Superior temporal gyrus (tissue), 1 donor: Measurements from ENCODE around the gene GYS2.
"Not testable (repeated sequence)": the region's sequence is repeated elsewhere in the genome, so short reads cannot be mapped to it uniquely, and the experiment has no call there.

ENCODE experiments used
- DNase-seq: peaks from one replicate; pipeline ENCODE4 v3.0.0-alpha.2; 2016; ENCODE audit errors: extremely low spot score

The GYS2 gene

DNA sequence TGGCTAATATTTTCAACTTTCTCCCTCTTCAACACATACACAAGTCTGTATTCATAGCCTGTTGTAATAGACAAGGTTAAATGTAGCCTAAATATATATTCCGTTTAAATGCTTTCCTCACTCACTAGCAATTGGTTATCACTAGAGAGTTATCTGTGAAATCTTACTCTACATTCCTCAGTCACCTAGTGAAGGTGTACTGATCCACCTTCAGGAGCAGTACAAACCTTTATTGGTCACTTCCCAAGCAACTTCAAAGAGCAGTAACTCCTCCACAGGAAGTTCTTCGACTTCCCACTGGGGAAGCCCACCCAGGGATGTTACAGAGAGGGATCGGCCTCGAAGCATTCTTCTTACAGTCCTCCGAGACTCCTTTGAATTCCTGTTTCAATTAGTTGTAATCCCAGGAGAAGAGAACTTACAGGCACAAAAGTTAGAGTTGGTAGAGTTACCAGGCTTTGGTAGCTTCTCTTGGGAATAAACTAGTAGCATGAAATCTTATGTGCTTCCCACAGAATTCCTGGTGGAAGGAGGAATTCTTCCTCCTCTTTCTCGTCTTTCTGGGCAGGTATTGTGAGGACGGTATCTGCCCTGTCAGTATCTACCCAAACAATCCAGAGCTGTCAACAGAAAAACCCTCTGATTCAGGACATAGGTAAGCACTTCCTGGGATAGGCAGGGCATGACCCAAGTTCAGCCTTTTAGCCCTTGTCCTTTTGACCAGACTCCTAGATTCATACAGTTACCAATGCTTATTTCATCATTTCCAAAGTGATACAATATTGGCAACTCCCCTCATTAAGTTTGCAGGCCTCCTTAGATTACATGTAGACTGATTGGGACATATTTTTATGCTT, at the start of gene GYS2:
GYS2 (minus strand) TSS at position 603 of the 857 bp plus-strand sequence; CDS start at position 348, 255 bp downstream.
- no peak for DNase-seq

DNA sequence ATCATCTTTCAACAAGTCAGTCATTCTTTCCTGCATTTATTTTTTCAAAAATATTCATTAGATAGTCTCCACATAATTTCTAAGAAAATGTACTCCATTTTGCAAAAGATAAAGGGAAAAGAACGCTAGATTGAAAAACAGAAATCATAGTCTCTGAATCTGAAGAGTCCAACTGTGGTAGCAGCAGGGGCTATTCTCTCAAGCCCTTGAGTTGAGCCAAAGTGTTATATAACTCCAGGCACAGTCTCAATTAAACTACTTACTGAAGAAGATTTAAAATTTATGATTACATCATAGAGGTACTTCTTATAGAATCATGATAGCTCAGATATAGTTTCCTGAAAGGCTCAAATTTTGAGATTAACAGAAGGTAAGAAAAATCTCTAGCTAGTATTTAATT, 47.2 kb upstream of the GYS2 start:
- no peak for DNase-seq

DNA sequence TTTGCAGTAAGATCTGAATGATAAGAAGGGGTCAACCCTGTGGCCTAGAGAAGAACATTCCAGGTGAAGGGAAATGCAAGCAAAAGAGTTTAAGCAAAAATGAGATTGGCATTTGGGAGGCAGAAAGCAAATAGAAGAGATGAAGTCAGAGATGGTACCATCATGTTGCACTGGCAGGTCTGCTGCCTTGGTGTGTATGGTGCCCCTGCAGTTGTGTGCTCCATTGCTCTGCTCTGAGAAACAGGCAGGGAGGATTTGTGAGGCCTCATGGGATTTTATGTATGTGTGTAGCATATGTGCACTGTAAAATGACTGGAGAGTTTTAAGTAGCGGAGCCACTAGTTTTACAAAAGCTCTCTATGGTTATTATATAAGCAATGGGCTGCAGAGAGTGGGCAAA, 46.4 kb upstream of the GYS2 start:
- DNase-seq = no peak

DNA sequence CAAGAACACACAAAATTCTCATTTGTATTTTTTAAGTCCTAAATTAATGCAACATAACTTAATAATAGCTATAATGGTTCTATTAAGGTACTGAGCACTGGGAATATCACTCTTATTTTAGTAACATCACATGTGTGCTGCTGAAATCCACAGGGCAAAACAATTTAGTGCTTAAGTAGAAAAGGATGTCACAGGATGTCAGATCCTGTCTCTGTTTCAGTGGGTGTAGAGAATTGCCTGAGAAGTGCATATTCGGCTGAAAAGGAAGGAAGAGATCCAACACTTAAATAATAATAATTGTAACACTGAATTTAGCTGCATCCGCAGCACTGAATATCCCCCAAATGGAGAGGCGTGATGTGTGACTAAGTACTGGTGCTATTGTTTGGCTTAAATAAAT, 44.4 kb upstream of the GYS2 start:
- no peak for DNase-seq

DNA sequence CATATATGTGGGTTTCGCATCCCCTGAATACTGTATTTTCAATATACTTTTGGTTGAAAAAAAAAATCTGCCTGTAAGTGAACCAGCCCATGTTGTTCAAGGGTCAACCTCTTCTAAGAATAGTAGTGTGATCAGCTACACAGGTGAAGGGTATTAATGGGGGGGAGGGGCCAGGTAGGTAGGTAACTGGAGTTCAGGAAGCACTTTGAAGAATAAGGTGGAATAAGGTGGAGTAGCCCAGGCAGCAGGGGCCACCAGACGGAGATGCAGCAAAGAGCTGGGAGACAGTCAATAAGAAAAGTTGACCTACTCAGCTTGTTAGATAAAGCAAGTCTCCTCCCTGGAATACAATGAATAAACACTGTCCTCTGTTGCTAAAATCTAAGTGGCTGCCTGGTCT, 43.7 kb upstream of the GYS2 start:
- no peak for DNase-seq

DNA sequence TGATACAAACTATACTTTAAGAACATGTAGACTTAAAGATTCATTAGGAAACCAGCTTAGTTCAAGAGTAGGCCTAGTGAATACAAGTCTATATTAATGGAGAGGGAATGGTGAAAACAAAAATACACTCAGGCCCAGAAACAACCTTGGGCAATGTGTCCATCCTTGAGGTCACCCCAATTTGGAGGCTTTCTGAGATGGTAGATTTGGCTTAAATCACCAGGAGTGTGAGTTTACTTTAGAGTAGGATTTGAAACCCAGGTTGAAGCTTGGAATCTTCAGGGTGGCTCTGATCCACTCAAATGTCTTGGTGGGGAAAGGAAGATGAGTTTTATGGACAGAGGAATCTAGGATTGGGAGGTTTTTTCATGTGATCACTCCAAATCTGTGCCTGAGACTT, 42.5 kb upstream of the GYS2 start:
- DNase-seq = no peak

DNA sequence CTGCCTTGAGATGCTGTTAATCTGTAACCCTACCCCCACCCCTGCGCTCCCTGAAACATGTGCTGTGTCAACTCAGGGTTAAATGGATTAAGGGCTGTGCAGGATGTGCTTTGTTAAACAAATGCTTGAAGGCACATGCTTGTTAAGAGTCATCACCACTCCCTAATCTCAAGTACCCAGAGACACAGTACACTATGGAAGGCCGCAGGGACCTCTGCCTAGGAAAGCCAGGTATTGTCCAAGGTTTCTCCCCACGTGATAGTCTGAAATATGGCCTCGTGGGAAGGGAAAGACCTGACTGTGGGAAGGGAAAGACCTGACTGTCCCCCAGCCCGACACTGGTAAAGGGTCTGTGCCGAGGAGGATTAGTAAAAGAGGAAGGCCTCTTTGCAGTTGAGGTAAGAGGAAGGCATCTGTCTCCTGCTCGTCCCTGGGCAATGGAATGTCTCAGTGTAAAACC, 40.4 kb upstream of the GYS2 start:
- not testable (repeated sequence) for DNase-seq

DNA sequence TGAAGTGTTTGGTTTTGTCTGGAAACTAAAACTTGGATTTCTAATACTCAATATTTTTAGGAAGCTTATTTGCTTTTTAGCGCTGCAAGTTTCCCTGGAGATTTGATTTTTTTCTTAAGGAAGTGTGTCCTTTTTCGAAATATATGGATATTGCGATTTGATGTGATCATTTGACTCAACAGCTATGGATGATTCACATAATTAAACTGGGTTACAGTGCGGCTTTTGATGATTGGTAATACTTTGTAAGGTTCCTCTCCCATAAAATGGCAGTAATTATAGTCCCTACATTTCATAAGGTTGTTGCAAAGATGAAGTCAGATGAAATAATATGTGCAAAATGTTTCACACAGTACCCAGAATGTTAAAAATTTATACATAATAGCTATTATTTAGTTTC, 39.9 kb upstream of the GYS2 start:
- DNase-seq = no peak

DNA sequence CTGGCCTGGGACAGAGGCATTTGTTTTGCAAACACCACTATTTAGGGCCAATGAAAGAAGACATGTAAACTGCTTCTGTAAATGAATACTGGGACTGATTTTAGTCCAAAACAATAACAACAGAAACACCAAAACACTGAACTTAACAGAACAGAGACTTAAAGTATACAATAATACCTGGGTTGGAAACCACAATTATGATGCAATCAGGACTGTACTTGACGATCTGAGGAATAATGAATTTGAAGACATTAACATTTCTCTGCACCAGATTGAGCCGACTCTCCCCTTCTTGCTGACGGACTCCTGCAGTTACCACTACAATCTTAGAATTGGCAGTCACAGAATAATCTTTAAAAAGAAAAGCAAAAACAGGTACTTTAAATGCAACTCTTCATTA, 39.1 kb upstream of the GYS2 start:
- no peak for DNase-seq

DNA sequence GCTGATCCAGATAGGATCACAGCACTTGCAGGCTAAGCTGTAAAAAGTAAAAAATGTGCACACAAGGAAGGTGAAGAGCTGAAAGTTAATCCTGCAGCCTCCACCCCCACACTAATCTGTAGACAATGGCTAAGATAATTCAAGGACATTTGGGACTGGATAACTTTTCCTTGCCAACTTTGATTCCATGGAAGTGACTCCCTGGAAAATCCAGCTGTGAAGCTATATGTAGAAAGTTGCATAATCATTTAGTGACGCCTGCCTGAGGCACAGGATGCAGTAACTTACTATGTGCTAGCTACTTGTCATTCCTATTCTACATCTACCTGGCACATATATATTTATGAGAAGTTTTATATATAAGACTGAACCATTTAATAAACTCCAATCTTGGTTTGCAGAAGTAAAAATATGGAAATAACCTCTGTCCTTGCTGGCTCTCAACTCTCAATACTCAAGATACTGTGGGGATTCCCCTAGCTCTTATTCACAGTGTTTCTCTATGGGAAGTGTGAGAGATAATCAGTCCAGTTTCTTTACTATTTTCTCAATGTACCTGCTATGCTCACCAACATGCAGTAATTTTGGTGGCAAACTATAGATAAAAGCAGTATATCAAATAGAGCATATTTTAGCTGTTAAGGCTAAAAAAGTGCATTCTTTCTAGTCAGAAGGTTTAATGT, 38.2 kb upstream of the GYS2 start:
- DNase-seq = no peak

DNA sequence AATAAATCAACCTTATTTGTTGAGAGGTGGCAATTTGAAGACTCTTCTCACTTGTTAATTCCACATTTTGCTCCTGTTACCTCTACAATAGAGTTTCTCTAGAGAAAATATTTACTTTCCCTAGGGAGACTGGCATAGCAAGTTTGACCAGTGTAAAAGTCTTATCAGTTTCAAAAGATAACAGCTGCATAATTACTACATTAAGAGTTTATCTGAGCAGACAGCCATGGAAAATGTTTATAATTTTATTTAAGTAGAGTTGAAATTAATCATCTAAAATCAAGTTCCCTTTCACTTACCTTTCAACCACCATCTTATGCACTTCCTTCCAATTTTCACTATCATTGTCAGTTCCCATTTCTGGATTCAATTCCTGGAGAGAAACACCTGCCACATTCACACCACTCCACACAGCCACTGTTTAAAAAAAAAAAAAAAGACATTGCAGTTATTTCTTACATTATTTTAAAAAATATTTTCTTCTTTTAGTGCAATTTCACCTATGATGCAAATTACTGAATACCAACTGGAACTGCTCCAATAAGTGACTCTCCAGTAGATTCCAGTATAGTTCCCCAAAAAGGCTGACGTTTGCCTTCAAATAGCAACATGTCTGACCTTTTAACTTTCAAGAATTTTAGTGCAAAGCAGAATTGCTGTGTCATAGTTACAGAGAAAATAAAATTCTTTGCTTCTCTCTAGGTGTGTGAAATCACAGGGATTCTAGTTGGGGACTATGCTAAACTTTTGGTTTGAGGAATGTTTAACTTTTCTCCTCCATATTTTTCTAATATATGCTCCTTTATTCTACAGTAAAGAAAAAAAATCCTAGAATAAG, 33.6 kb upstream of the GYS2 start:
- no peak for DNase-seq

DNA sequence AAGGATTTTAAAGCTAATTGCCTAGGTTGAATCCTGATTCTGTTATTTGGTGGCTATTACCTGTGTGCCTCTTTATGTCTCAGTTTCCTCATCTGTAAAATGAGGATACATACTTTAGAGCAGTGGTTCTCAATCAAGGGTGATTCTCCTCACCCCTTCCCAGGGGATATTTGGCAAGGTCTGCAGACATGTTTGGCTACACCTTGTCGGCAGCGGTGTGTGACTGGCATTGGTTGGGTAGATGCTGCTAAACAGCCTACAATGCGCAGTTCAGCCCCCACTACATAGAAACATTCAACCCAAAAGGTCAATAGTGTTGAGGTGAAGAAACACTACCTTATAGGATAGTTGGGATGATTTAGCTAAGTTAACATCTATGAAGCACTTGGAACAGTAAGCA, 29.6 kb upstream of the GYS2 start:
- no peak for DNase-seq

DNA sequence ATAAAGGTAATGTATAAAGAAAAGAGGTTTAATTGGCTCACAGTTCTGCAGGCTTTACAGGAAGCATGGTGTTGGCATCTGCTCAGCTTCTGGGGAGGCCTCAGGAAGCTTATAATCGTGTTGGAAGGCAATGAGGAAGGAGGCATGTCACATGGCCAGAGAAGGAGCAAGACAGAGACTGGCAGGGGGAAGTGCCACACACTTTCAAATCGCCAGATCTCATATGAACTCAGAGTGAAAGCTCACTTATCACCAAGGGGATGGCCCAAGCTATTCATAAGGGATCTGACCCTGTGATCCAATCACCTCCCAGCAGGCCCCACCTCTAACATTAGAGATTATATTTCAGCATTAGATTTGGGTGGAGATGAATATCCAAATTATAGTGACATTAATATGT, 26.7 kb upstream of the GYS2 start:
- DNase-seq = no peak

DNA sequence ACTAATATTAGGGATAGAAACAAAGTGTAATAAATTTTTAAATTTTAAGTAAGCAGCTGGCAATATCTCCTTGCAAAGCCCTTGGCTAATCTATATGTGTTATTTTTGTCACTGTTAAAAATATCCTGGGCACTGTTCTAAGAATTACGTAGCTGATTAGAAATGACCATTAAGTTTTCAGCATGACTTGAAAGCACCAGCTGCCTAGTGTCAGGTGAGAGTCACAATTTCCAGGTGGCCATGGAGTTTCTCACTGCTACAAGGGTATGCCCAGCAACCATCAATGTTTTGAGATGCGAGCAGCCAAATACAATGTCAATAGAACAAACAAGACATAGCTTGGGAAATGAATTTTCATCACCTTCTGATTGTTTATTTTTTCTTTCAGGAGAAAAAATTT, 23.3 kb upstream of the GYS2 start:
- no peak for DNase-seq

DNA sequence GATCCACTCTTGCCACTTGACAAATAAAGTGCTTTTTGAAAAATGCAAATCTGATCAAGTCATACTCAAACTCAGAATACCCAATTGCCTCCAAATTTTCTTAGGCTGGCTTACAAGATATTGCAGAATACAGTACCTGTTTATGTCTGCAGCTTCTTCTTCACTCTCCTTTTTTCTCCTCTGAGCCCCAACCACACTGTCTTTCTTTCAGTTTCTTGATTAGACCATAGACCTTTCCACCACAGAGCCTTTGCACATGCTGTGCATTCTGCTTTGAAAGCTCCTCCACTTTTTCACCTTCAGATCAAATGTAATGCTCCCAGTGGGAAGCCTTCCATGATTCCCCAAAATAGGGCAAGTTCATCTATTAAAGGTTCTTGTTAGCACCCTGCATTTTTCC, 13.9 kb upstream of the GYS2 start:
- no peak for DNase-seq

DNA sequence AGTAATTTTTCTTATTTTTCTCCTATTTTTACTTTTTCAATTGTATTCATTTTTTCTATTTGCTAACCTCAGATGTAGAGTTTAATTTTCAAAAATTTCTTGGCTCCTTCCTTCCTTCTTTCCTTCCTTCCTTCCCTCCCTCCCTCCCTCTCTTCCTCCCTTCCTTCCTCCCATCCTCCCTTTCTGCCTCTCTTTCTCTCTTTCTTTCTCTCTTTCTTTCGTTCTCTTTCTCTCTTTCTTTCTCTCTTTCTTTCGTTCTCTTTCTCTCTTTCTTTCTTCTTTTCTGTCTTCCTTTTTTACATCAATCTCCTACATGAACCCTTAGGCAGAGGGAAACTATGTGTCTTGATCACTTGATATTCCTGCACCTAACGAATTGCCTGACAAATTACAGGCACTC, 12.4 kb upstream of the GYS2 start:
- no peak for DNase-seq

DNA sequence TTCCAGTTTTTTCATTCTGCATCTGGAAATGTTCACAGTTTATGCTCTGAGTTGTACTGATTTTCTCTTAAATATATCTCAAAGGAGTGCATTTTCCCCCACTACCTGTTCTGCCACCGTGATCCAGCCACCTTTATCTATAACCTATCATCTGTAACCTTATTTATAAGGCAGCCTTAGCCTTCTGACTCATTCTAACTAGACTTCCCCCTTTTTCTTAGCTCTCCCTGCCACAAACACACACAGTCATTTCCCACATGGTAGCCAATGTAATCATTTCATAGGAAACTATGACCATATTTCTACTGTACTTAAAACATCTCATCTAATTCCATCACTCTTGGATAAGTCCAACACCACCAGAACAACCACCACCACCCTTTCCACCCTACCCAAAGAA, 10.8 kb upstream of the GYS2 start:
- DNase-seq = no peak

DNA sequence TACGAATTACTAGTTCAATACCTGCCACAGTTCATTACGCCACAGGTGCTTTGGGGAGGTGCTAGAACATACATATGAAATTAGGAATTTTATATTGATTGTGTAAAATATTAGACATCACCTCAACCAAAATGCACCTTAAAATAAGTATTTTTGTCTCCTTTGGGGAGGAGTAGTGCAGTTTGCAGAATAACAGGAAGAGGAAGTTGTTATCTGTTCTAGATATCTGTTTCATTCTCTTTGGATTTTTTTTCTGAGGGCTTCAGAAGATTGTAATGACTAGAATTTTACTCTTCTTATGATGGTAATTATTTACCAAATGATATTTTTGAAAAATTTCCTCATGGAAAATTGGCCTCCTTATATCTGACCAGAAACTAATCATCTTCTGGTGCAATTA, 9.9 kb upstream of the GYS2 start:
- no peak for DNase-seq

DNA sequence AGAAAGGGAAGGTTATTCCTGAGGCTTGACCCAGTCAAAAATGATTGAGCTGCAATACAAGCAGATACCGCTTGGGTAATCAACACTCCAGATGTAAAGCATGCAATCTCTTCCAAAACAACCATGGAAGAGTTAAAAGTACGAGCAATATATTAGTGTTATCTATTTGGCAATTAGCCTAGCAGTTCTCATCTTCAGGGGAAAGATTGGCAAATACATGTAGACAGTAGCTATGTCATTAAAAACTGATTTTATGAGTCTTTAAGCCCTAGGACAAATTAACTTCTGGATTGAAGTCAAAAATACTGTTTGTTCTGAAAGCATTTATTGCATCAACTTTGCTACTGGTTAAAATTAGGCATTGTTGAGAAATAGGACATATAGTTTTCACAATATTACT, 9.3 kb upstream of the GYS2 start:
- no peak for DNase-seq

DNA sequence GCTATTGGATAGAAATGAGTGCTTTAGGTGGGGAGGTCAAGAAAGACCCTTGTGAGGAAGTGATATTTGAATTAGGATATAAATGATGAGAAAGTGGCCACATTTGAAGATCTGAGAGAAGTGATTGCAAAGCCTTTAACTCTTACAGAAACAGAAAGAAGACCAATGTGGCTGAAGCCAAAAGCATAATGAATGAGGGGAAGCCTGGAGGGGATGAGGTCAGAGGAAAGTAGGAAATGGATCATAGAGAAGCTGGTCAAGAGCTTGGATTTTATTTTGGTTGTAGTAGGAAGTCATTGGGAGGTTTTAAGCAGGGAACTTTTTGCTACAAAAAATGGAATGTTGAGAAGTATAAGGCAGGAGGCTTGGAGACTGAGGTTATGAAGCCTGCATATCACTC, 3.5 kb upstream of the GYS2 start:
- DNase-seq = no peak

DNA sequence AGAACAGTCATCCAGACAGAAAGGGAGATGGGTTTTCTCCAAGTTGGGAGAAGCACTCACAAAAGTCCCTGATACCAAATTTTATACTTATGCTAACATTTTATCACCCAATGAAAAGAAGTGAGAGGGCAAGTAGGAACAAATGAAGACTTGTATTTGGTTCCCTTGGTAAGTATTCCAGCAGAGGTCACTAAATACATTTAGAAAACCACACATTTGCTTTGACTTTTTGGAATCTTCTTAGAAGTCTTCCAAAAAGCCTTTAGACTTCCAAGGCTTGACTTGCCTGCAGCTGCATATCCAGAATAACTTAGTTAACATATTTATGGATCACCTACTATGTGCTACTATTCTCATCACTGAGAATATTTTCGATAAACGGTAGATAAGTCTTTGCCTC, 3.1 kb upstream of the GYS2 start:
- peak; percentile 58 for DNase-seq

DNA sequence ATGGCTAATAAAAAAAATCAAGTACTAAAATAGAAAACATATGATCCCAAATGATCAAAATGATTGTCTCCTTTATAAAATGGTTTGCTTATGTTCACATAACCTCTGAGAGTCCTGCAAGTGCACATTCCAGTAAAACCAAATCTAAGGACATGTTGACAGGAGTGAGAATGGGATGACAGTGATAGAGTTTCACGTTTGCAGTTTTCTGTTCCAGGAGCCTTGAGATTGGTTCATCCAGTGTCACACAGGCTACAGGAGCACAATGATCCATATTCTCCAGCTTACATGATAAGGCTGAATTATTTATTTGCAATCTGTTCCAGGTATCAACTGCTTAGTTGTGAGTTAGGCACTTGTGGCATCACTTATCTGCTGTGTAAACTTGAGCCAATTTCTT, 1.5 kb upstream of the GYS2 start:
- no peak for DNase-seq
